ENCODE data around the gene FLII.

DNA sequence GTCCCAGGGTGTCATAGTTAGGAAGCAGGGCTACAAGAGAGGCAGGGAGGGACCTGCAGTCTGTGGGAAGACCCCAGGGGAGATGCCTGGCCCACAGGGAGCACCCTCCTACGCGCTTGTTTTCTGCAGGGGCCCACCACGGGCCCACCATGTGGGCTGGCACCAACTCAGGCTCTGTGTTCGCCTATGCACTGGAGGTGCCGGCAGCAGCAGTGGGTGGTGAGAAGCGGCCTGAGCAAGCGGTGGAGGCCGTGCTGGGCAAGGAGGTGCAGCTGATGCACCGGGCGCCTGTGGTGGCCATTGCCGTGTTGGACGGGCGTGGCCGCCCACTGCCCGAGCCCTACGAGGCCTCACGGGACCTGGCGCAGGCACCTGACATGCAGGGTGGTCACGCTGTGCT lies 18.1 kb downstream of the FLII start:
- TF ChIP-seq, protein P1, sequence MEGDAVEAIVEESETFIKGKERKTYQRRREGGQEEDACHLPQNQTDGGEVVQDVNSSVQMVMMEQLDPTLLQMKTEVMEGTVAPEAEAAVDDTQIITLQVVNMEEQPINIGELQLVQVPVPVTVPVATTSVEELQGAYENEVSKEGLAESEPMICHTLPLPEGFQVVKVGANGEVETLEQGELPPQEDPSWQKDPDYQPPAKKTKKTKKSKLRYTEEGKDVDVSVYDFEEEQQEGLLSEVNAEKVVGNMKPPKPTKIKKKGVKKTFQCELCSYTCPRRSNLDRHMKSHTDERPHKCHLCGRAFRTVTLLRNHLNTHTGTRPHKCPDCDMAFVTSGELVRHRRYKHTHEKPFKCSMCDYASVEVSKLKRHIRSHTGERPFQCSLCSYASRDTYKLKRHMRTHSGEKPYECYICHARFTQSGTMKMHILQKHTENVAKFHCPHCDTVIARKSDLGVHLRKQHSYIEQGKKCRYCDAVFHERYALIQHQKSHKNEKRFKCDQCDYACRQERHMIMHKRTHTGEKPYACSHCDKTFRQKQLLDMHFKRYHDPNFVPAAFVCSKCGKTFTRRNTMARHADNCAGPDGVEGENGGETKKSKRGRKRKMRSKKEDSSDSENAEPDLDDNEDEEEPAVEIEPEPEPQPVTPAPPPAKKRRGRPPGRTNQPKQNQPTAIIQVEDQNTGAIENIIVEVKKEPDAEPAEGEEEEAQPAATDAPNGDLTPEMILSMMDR (IDR thresholded peaks at IDR 0.05; ENCODE audit: low read depth, low read length): no peak
- TF ChIP-seq, protein P2, sequence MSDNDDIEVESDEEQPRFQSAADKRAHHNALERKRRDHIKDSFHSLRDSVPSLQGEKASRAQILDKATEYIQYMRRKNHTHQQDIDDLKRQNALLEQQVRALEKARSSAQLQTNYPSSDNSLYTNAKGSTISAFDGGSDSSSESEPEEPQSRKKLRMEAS (IDR thresholded peaks at IDR 0.05; ENCODE audit: low read depth, low read length): no peak
- no peak for TF ChIP-seq POLR2A (IDR thresholded peaks at IDR 0.05; ENCODE audit: extremely low read depth, insufficient read length)

All from NB4 (cell line).